HepG2 (cell line): ENCODE data around the gene LRRC53. TPM values are rescaled to one million over a fixed set of nuclear protein-coding genes. Genes with fewer than 3 reads are reported as not detected.

Source experiments
- ATAC-seq: fragments of 200-7000 bp; cut with Tn5 transposase; 3 replicates; pipeline ENCODE4 v1.9.1; 2020; ENCODE audit warnings: mild to moderate bottlenecking, moderate library complexity
- BruUV-seq: library from RNA; stranded (reverse); fragments of 400-500 nt; replicated peaks from 2 replicates; lab custom pipeline; 2021; lab: Mats Ljungman, UMichigan
- CTCF ChIA-PET: fragments of 300-600 bp; formaldehyde crosslinking; extraction: SDS; loops from one replicate; lab custom pipeline; 2021; ENCODE audit warnings: low total read pairs, inconsistent platforms, low intra/inter-chr PET ratio; lab: Yijun Ruan, JAX
- POLR2A ChIA-PET: fragments of 350-600 bp; sonication (Branson Sonifier 250); formaldehyde crosslinking; loops from one replicate; lab custom pipeline; 2020; ENCODE audit warnings: antibody characterized with exemption, inconsistent platforms; lab: Yijun Ruan, JAX
- DNase-seq: peaks from one replicate; pipeline ENCODE4 v3.0.0-alpha.2; 2015; ENCODE audit warnings: low spot score
- FAIRE-seq: peaks from 3 replicates; lab custom pipeline; 2011; peaks lifted over from hg19 to GRCh38; lab: Jason Lieb, UNC
- H2AFZ ChIP-seq: one replicate; pipeline ENCODE4 v1.6.1; 2011; ENCODE audit warnings: low read length, inconsistent platforms
- H3K27ac ChIP-seq: fragments of 300-600 bp; 3 replicates; pipeline ENCODE4 v1.8.0; 2011; ENCODE audit warnings: mixed run types, mild to moderate bottlenecking, mixed read lengths, low read length, inconsistent platforms; ENCODE audit not compliant: insufficient read depth; ENCODE audit errors: extremely low read length
- H3K27me3 ChIP-seq, 2 experiments: fragments of 200-600 bp in 1 of 2; 2 replicates in 1 of 2; 3 replicates in 1 of 2; pipeline versions ENCODE4 v1.6.0 to v1.8.0; 2011; ENCODE audit warnings: low read length in 2 of 2, mild to moderate bottlenecking in 2 of 2, moderate library complexity in 2 of 2, inconsistent platforms in 1 of 2; ENCODE audit not compliant: insufficient read depth in 2 of 2, control insufficient read depth in 1 of 2
- H3K36me3 ChIP-seq, 2 experiments: fragments of 200-600 bp in 1 of 2; replicated peaks in 1 of 2; 2 replicates in 1 of 2; 3 replicates in 1 of 2; pipeline versions ENCODE4 v1.5.1 to v1.8.0; 2011; ENCODE audit warnings: low read length in 2 of 2, inconsistent platforms in 1 of 2; ENCODE audit not compliant: insufficient read depth in 2 of 2, control insufficient read depth in 1 of 2
- H3K4me1 ChIP-seq: 2 replicates; pipeline ENCODE4 v1.5.1; 2012; ENCODE audit warnings: low read length, inconsistent platforms; ENCODE audit not compliant: insufficient read depth
- H3K4me2 ChIP-seq: 2 replicates; pipeline ENCODE4 v1.6.0; 2011; ENCODE audit warnings: low read depth, low read length, inconsistent platforms
- H3K4me3 ChIP-seq, 3 experiments: fragments of 200-600 bp in 1 of 3; sonication (generic), shearing (Covaris generic) in 1 of 3; replicated peaks in 1 of 3; 2 replicates each; pipeline ENCODE4 v1.5.1; 2011 to 2016; ENCODE audit warnings: low read length in 3 of 3, inconsistent platforms in 2 of 3, low read depth in 2 of 3, mild to moderate bottlenecking in 2 of 3, control low read depth in 1 of 3, mixed read lengths in 1 of 3; ENCODE audit not compliant: insufficient read depth in 1 of 3
- H3K79me2 ChIP-seq: one replicate; pipeline ENCODE4 v1.6.1; 2011; ENCODE audit warnings: low read length, inconsistent platforms; ENCODE audit not compliant: insufficient read depth
- H3K9ac ChIP-seq: 2 replicates; pipeline ENCODE4 v1.6.0; 2011; ENCODE audit warnings: mild to moderate bottlenecking, low read depth, low read length, inconsistent platforms; ENCODE audit not compliant: insufficient read depth
- H3K9me3 ChIP-seq: 2 replicates; pipeline ENCODE4 v1.5.1; 2012; ENCODE audit warnings: mild to moderate bottlenecking, low read length
- H4K20me1 ChIP-seq: 2 replicates; pipeline ENCODE4 v1.6.0; 2011; ENCODE audit warnings: inconsistent platforms, mild to moderate bottlenecking, low read length, moderate library complexity; ENCODE audit not compliant: insufficient read depth
- HBP1 ChIP-seq: IDR thresholded peaks from 2 replicates; pipeline ENCODE4 v1.6.1; 2016; ENCODE audit warnings: low read depth, control low read depth
- HOXA7 ChIP-seq: sonication (generic); formaldehyde crosslinking; IDR thresholded peaks from 2 replicates; pipeline ENCODE4 v1.8.1; 2022; ENCODE audit warnings: mild to moderate bottlenecking, missing genetic modification reagents, moderate library complexity
- JUND ChIP-seq: sonication (generic); formaldehyde crosslinking; IDR thresholded peaks from 2 replicates; pipeline ENCODE4 v1.8.0; 2022; ENCODE audit warnings: mild to moderate bottlenecking, missing genetic modification reagents
- KLF6 ChIP-seq: IDR thresholded peaks from 2 replicates; pipeline ENCODE4 v1.8.0; 2016; ENCODE audit warnings: missing biosample characterization, missing genetic modification reagents
- MAF1 ChIP-seq: sonication (generic); formaldehyde crosslinking; IDR thresholded peaks from 2 replicates; pipeline ENCODE4 v1.5.0; 2020; ENCODE audit warnings: missing genetic modification reagents, borderline replicate concordance
- MED13 ChIP-seq: sonication (generic); formaldehyde crosslinking; IDR thresholded peaks from 2 replicates; pipeline ENCODE4 v1.5.0; 2020; ENCODE audit warnings: missing genetic modification reagents
- MTF2 ChIP-seq: sonication (generic); formaldehyde crosslinking; IDR thresholded peaks from 2 replicates; pipeline ENCODE4 v1.5.0; 2020; ENCODE audit warnings: missing genetic modification reagents, borderline replicate concordance
- NFAT5 ChIP-seq: sonication (generic); formaldehyde crosslinking; IDR thresholded peaks from 2 replicates; pipeline ENCODE4 v1.4.0; 2020; ENCODE audit warnings: missing genetic modification reagents
- RCOR2 ChIP-seq: IDR thresholded peaks from 2 replicates; pipeline ENCODE4 v1.6.1; 2016; ENCODE audit warnings: missing biosample characterization, missing genetic modification reagents
- TFE3 ChIP-seq: IDR thresholded peaks from 2 replicates; pipeline ENCODE4 v1.6.1; 2016
- THAP7 ChIP-seq: sonication (generic); formaldehyde crosslinking; IDR thresholded peaks from 2 replicates; pipeline ENCODE4 v1.8.1; 2023; ENCODE audit warnings: mild to moderate bottlenecking, missing genetic modification reagents
- ZNF136 ChIP-seq: sonication (generic); formaldehyde crosslinking; IDR thresholded peaks from 2 replicates; pipeline ENCODE4 v1.8.1; 2022; ENCODE audit warnings: low read depth, mild to moderate bottlenecking, moderate library complexity, missing genetic modification reagents
- ZNF232 ChIP-seq: sonication (generic); formaldehyde crosslinking; IDR thresholded peaks from 2 replicates; pipeline ENCODE4 v1.4.0; 2020; ENCODE audit warnings: missing genetic modification reagents, borderline replicate concordance
- ZNF337 ChIP-seq: sonication (generic); formaldehyde crosslinking; IDR thresholded peaks from 2 replicates; pipeline ENCODE4 v1.5.1; 2020; ENCODE audit warnings: missing genetic modification reagents, low read depth, mild to moderate bottlenecking, borderline replicate concordance
- ZNF567 ChIP-seq: sonication (generic); formaldehyde crosslinking; IDR thresholded peaks from 2 replicates; pipeline ENCODE4 v1.8.1; 2023; ENCODE audit warnings: mild to moderate bottlenecking, missing genetic modification reagents, borderline replicate concordance
- WGBS: methylation state at CpG from one replicate; pipeline ENCODE4 v1.1.6; 2017; ENCODE audit warnings: low lambda C conversion rate; 5-methylcytosine and 5-hydroxymethylcytosine counted together
- in situ Hi-C: cut with HindIII; loops from 2 replicates; pipeline ENCODE4 v1.10.0; 2017; ENCODE audit warnings: low pct_unique_long_range_greater_than_20kb; ENCODE audit not compliant: extremely low pct_ligation_motif_present
- intact Hi-C: fragments of 100-400 bp; cut with micrococcal nuclease; formaldehyde crosslinking; loops from one replicate; pipeline ENCODE4 v1.10.0; 2022; ENCODE audit not compliant: unreplicated experiment
- polyA plus RNA-seq, 8 experiments: library from polyadenylated mRNA; depleted of rRNA in 3 of 8; stranded (reverse) in 7 of 8; unstranded in 1 of 8; fragments of >200 nt; fragmentation: Illumina TruSeq in 4 of 8; extraction: Trizol in 4 of 8; gene quantifications; 2 replicates each; pipeline versions ENCODE4 v1.2.1 to v1.2.3, GENCODE V29; 2011 to 2016; ENCODE audit warnings: low read depth in 4 of 8, missing spikeins in 1 of 8, mixed read lengths in 1 of 8; ENCODE audit not compliant: insufficient read depth in 1 of 8
- total RNA-seq, 5 experiments: library from RNA; depleted of rRNA; stranded (reverse); fragments of >200 nt; fragmentation: Illumina TruSeq; extraction: Trizol; gene quantifications; 2 replicates each; pipeline ENCODE4 v1.2.3, GENCODE V29; 2016; ENCODE audit warnings: low read depth in 1 of 5

LRRC53 gene
- total and polyA plus RNA-seq, 2 of the 13 experiments (the other 11 are each of a cell fraction or from before 2014, with no cell fraction given) = not detected

- TF ChIP-seq ZNF337 = no peak
- TF ChIP-seq HBP1 (CRISPR knock-in tag) = no peak
Observed at GRCh38 chr1:74430342-74430934, 82.0 kb downstream of the LRRC53 start (continued).

- intact Hi-C loops (no loop called here), in situ Hi-C loops (no loop called here)
- ChIA-PET CTCF (no interaction called here), POLR2A (no interaction called here)
- no TSS peak for BruUV-seq
- Histone ChIP-seq H2AFZ (no peak overlapping the region), H3K4me1 (no peaks in the 10 kb centered on the region), H3K9ac (no peak overlapping the region), H3K27ac (no peak overlapping the region), H3K36me3 (no peaks in the 10 kb centered on the region), H3K27me3 (no peaks in the 10 kb centered on the region), H3K9me3 (no peaks in the 10 kb centered on the region), H3K79me2 (no peaks in the 10 kb centered on the region), H3K4me3 (no peak overlapping the region), H3K4me2 (no peak overlapping the region), H4K20me1 (no peaks in the 10 kb centered on the region)
- no peak for DNase-seq
- no peak for FAIRE-seq
- no peak for ATAC-seq
- 4% methylated on average over 3 of the region's 3 CpGs for WGBS
- TF ChIP-seq ZNF567 (CRISPR knock-in tag) = no peak
- no peak for TF ChIP-seq JUND (CRISPR knock-in tag)
- TF ChIP-seq RCOR2 (CRISPR knock-in tag) = no peak
- TF ChIP-seq ZNF136 (CRISPR knock-in tag) = no peak
- no peak for TF ChIP-seq THAP7 (CRISPR knock-in tag)
- no peak for TF ChIP-seq HOXA7
- TF ChIP-seq MED13 (CRISPR knock-in tag) = no peak
- no peak for TF ChIP-seq NFAT5 (CRISPR knock-in tag)
- TF ChIP-seq ZNF232 (CRISPR knock-in tag) = no peak
- TF ChIP-seq MAF1 = no peak
- TF ChIP-seq KLF6 (CRISPR knock-in tag) = no peak
- no peak for TF ChIP-seq TFE3 (CRISPR knock-in tag)
- TF ChIP-seq MTF2 = no peak
Observed at GRCh38 chr1:74429580-74429979, 82.8 kb downstream of the LRRC53 start.
